ENCODE measurements around the gene AGPAT4. TPM values are rescaled to one million over a fixed set of nuclear protein-coding genes. Genes with fewer than 3 reads are reported as not detected.
A peak's percentile ranks its signal among the peaks of the same experiment; 100 is the strongest.

Gene AGPAT4
- total RNA-seq, 1 experiment from 2014 or later, result 22.0 TPM

DNA sequence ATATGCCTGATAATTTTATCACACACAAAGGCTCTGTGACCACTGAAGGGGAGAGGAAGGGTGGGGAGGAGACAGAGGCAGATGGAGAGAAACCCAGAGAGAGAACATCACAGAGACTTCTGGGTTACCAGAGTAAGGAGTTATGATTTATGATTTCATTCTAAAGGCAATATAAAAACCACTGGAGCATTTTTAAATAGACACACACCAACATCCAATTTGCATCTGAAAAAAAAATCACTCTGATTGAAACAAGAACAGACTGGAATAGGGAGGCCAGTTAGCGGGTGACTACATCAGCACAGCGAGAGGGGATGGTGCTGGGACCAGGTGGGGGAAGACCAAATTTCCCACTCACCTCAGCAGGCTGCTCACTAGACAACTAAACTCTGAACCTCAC lies 104.8 kb downstream of the AGPAT4 start:
- no peak overlapping the region for H3K9ac ChIP-seq (ENCODE audit: extremely low read depth, insufficient read length, low read length)
- H3K23ac ChIP-seq (ENCODE audit: insufficient read length, low read depth, low read length), result no peak overlapping the region
- H3K4me2 ChIP-seq (ENCODE audit: insufficient read depth, insufficient read length, low read length), result no peak overlapping the region
- no peak overlapping the region for H4K91ac ChIP-seq (ENCODE audit: insufficient read length, low read depth, low read length)
- H3T11ph ChIP-seq (ENCODE audit: low read length), result no peak overlapping the region
- peaks cover 46 to 55% of the 10 kb centered on the region in 2 experiments for H3K4me1 Mint-ChIP-seq
- no CpG with 5 or more reads among the region's 2 CpGs for WGBS (ENCODE audit: extremely low coverage, insufficient read length, low lambda C conversion rate)
- TF ChIP-seq, protein P1, sequence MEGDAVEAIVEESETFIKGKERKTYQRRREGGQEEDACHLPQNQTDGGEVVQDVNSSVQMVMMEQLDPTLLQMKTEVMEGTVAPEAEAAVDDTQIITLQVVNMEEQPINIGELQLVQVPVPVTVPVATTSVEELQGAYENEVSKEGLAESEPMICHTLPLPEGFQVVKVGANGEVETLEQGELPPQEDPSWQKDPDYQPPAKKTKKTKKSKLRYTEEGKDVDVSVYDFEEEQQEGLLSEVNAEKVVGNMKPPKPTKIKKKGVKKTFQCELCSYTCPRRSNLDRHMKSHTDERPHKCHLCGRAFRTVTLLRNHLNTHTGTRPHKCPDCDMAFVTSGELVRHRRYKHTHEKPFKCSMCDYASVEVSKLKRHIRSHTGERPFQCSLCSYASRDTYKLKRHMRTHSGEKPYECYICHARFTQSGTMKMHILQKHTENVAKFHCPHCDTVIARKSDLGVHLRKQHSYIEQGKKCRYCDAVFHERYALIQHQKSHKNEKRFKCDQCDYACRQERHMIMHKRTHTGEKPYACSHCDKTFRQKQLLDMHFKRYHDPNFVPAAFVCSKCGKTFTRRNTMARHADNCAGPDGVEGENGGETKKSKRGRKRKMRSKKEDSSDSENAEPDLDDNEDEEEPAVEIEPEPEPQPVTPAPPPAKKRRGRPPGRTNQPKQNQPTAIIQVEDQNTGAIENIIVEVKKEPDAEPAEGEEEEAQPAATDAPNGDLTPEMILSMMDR (conservative IDR thresholded peaks at IDR 0.05), result no peak
- H4K8ac ChIP-seq (replicated peaks; ENCODE audit: insufficient read length, low read depth, low read length), result no peak overlapping the region
- H2BK12ac ChIP-seq (ENCODE audit: insufficient read length, low read depth, low read length), result no peak overlapping the region
- no peaks in the 10 kb centered on the region for H4K20me1 ChIP-seq (ENCODE audit: control insufficient read depth, insufficient read depth, insufficient read length)
- no peak overlapping the region for H4K5ac ChIP-seq (ENCODE audit: insufficient read length, low read depth, low read length)
- no peaks in the 10 kb centered on the region for H3K79me2 ChIP-seq (ENCODE audit: insufficient read depth, low read length)
- no peaks in the 10 kb centered on the region for H3K23me2 ChIP-seq (ENCODE audit: insufficient read length, low read depth, low read length, poor library complexity, severe bottlenecking)
- H3K79me1 ChIP-seq (ENCODE audit: insufficient read depth, low read depth, low read length, poor library complexity, severe bottlenecking), result no peaks in the 10 kb centered on the region
- no peak overlapping the region for H3K18ac ChIP-seq (ENCODE audit: insufficient read length, low read depth, low read length)
- H3K4ac ChIP-seq (ENCODE audit: low read depth, low read length), result no peak overlapping the region
- H2BK20ac ChIP-seq (ENCODE audit: low read depth, low read length, poor library complexity, severe bottlenecking), result no peak overlapping the region
- H3K14ac ChIP-seq (ENCODE audit: insufficient read depth, low read length), result no peak overlapping the region
- H3K27me3 ChIP-seq (ENCODE audit: insufficient read depth, low read length), result no peaks in the 10 kb centered on the region
- H3K4me3 Mint-ChIP-seq, result no peak overlapping the region
- no peak overlapping the region for H2AK5ac ChIP-seq (ENCODE audit: insufficient read length, low read length)
- no peak overlapping the region for H2BK5ac ChIP-seq (ENCODE audit: insufficient read length, low read length)
- no peak overlapping the region for H3K27ac ChIP-seq (ENCODE audit: insufficient read length, low read depth, low read length)
- H3K27me3 Mint-ChIP-seq (ENCODE audit: low read depth), result no peaks in the 10 kb centered on the region; the same call in 1 of the 2 replicates
- no peak overlapping the region for H3K56ac ChIP-seq (ENCODE audit: insufficient read length, low read depth, low read length)
- H3K27ac Mint-ChIP-seq, result 0 out of 7 replicates have a peak overlapping the region, but pooled peaks of 1 of the 3 experiments have one; percentile 29
- no peak for DNase-seq
- H3K36me3 Mint-ChIP-seq (ENCODE audit: insufficient read depth in 1 of 3, low read depth in 3 of 3), result peaks cover 23 to 49% (median 48%) of the 10 kb centered on the region in 3 experiments
- no peaks in the 10 kb centered on the region for H3K9me3 ChIP-seq (ENCODE audit: control insufficient read depth, low read depth, low read length)
- H3K4me1 ChIP-seq (ENCODE audit: insufficient read depth, low read length), result peaks cover 11% of the 10 kb centered on the region; the same call in 1 of the 2 replicates
- no peak overlapping the region for H2BK120ac ChIP-seq (ENCODE audit: low read depth, low read length, poor library complexity, severe bottlenecking)
- peaks cover 13 to 16% of the 10 kb centered on the region in 2 experiments for H3K9me3 Mint-ChIP-seq
- no peak overlapping the region for H2AFZ ChIP-seq (ENCODE audit: low read length)
- no peak overlapping the region for H2BK15ac ChIP-seq (ENCODE audit: low read depth, low read length)
